ENCODE measurements around the gene CNTFR.

Gene CNTFR

DNA sequence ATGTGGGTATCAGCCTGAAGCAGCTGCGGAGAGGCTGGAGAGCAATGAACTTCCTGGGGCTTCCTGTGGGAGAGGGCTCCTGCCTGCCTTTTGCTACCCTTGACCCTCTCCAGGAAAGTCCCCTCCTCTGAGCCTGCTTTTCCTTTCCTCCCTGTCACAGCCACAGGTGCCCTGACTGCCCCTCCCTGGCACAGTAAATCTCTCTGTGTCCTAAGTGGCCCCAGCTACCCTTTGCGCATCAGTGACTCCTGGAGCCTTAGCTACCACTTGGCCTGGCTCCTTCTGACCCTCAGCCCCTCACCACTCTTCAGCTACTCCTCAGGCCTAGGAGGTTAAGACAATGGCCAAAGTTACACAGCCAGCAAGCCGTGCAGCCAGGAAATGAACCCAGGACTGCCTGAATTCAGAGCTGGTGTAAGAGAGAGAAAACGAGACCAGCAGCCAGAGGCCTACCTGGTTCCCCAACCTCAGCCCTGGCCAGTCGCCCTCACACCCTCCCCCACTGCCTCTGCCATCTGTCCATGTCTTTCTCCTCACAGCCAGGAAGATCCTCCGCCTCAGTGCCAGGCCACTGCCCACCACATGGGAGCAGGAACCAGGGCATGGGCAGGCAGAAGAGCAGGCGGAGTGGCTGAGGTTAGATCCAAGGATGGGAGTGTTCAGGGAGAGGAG lies 18.6 kb downstream of the CNTFR start:
- DNase-seq: peak; percentile 25

DNA sequence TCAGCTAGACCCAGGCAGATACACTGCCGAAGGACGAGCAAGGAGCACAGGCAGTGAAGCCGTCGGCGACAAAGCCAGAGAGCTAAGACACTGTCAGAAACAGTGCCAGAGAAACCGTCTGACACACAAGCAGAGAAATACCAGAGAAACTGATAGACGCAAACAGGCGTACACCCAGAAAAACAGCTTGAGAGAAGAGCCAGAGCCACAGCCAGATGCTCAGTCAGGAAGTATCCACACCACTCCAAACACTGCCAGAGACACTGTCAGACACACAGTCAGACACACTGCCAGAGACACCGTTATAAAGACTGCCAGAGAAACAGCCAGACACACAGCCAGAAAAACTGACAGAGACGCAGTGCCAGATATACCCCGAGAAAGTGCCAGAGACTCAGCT lies 19.1 kb downstream of the CNTFR start:
- no peak for DNase-seq

GRCh38 chr9:34568774-34569173 lies 20.8 kb downstream of the CNTFR start:
- DNase-seq: no peak

DNA sequence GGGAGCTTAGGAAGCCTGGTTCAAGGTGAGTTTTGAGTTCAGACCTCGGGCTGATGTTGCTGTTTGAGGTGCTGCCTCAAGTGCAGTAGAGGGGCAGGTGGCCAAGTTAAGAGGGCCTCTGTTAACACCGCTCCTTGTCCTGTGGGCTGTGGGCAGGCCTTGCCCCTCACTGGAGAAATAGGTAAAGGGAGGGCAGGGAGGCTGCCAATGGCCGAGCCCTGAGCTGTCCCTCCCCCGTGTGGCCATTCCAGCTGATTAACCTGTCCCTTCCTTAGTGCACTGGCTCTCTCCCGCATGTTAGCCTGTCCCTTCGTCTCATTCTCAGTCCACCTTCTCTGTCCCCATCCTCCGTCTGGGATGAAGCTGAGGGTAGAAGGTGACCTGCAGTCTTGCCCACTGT lies 21.4 kb downstream of the CNTFR start:
- no peak for DNase-seq

DNA sequence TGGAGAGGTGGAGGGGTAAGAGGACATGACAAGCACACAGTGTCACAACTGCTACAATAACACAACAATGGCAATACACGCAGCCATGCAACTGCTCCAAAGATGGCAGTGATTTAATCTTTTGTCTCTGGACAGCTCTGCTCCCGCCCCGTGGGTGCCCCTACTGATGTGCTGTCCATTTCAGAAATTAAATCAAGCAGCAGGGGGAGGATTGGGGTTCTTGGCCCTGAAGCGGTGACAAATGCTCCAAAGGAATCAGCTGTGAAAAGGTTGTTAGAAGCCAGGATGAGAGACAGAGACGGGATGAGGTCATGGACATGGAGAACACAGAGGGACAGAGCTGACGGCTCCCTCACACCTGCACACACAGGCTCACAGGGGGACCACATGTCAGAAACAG lies 22.6 kb downstream of the CNTFR start:
- DNase-seq: no peak

GRCh38 chr9:34566322-34566721 lies 23.2 kb downstream of the CNTFR start:
- DNase-seq: no peak

- DNase-seq: no peak
These were observed 23.7 kb downstream of the CNTFR start for GRCh38 chr9:34565856-34566255.

DNA sequence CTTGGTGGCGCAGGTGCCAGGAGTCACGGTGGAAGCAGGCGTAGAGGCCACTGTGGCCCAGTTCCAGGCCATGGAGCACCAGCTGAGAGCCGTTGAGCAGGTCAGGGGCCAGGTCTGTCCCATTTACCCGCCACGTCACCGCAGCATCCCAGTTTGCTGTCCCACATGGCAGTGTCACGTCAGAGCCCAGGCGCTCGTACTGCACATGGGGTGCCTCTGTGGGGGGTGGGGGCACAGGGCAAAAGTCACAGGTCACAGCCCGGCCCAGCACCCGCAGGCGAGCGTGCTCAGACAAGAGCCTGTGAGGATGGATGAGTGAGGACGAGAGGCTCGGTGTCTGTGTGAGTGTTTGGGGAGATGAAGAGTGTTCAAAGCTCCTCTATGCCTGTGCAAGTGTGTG lies 24.9 kb downstream of the CNTFR start:
- no peak for DNase-seq

DNA sequence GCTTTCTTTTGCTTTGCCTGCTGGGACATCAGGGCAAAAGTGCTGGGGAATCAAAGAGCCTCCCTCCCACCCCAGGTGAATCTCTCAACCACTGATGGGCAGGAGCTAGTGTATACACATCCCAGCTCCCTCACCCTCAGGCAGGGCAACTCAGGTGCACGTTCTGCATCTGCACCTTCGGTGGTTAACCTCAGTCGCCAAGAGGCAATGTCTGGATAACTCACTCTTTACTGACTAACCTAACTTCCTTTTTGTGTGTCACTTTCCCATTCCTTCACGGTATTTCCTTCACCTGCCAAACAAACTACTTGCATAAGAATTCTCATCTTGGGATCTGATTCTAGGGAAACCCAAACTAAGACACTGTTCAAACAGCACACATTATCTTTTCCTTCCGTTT lies 26.3 kb downstream of the CNTFR start:
- no peak for DNase-seq

DNA sequence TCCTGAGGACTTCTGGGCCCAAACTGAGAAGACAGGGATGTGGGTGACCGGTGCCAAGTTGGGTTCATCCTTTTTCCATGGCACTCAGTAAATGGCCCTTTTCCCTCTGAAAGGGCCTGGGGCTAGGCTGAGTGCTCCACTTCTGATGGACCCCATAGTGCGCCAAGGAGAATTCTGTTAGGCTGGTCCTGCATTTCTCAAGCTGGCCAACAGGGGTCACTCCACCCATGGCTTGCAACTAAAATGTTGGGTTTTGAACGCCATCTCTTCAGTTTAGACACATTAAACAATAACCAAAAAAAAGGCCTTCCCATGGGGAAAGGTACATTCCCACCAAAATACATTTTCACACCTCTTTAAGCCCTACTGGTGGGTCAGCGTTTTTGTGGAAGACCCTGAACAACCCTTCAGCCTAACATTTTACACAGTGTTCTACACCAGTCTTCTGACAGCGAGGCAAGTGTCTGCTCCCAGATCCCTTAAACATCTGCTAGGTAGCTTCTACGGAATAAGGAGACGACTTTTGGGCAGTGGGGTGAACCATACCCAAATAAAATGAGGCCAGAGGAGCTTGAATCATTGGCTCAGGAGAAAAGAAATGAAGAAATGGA lies 27.3 kb downstream of the CNTFR start:
- no peak for DNase-seq

DNA sequence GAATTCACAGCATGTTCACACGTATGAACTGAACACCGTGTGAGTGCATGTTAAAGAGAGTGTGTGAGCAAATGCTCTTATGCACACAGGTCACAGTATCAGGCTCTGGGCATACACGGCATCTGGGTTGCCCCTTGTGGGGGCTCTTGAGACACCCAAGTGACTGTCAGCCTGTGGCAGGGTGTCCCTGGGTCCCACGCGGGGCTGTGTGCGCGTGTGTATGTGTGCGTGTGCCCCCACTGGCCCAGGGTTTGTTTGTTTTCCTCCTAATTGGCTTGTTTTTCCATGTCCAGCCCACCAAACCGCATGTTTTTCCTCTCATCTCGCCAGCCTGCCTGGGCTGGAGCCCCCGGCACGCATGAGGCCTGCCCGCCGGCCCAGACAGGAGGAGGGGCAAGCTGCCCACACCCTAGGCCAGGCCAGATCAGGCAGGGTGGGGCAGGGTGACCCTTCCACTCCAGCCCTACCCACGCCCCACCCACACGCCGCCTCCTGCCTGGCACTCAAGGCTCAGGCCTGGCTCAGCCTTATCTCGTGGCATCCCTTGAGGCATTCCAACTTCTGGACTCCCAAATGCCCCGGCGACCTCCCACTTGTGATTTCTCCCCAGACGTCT lies 28.8 kb downstream of the CNTFR start:
- DNase-seq: no peak

DNA sequence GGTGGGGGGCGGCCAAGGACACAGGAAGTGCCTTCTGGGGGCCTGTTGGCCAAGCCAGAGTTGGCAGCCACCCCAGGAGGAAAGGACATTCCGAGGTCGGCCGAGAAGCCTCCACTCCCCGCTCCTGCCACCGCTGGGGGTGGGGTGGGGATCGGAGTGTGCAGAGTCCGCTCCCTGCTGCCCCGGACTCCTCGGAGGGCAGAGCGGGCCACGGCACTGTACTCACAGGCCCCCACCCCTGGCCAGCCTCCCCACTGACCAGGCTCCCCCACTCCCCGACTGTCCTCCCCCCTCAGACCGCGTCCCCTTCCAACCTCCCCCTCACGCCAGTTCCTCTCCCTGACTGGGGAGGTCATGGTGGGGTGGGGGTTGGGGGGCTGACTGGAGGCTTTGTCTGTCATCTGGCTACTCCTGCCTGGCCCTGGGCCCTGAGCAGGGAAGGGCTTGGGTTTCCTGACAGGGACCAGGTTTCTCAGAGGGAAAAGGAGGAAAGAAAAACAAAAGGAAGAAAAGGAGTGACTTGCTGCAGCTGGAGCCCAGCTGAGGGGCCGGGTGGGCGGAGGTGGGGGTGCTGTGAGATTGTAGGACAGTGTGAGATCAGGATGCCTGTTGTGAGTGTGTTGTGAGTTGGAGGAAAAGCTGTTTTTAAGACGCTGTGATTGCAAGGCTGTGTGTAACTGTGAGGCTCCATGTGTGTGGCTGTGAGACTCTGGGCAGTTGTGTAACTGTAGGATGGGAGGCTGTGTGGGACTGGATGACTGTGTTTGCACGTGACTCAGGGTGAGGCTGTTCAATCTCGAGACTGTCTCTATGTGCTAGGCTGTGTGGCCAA lies 29.7 kb downstream of the CNTFR start:
- no peak for DNase-seq

- no peak for DNase-seq
These were observed 30.5 kb downstream of the CNTFR start for GRCh38 chr9:34558919-34559623.

DNA sequence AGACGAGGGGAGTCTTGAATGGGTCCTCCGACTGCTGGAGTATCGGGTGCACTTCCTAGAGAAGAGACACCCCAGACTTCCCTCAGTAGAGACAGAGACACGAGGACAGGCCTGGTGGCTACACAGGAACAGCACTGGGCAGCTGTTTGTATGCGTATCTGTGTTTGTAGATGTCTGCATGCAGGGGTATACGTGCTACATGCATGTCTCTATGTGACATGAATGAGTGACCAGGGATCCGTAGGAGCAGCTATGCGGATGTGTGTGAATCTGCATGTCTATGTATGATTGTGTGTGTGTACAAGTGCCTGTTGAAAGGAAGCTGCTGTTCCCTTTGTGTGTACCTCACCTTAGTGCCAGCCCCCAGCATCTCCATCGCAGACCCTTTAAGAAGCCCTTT lies 31.2 kb downstream of the CNTFR start:
- DNase-seq: no peak

GRCh38 chr9:34557426-34558321 lies 31.9 kb downstream of the CNTFR start:
- no peak for DNase-seq

GRCh38 chr9:34556949-34557348 lies 32.6 kb downstream of the CNTFR start:
- DNase-seq: no peak

DNA sequence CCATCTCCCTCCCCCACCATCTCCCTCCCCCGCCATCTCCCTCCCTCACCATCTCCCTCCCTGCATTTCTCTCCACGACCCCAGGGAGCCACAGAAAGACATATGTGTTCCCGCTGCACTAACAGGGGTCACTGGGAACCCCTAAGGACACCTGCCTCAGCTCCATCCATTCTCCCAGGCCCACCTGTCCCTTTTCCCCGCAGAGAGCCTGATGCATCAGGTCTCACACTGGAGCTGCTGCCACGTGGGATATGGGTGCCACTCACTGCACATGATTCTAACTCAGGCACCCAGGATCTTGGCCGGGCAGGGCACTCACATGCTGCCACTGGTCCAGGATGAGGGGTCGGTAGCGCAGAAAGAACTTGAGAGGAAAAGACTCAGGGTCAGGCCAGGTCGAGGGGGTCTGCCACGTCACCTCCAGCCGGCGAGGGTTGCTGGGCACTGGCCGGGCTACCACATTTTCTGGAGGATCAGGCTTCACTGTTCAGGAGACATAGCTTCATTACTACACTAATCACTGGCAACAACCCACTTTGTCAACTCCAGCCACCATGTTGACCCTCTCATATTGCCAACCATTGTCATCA lies 33.5 kb downstream of the CNTFR start:
- no peak for DNase-seq

- DNase-seq: no peak
These were observed 34.0 kb downstream of the CNTFR start for GRCh38 chr9:34555500-34555899.

DNA sequence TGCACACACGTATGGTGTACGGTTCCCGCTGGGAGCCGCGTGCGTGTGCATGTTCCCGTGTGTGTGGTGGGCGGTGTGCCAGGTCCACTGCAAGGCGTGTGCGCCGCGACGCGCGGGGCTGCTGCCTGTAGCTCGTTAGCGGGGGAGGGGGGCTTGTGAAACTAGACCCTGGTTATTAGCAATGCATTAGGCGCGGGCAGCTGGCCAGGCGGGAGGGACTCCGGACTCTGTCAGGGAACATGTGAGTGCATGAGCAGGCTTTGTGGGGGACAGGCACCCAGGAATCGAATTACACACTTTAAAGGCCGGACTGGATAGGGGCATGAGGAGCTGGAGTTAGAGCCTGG lies 34.5 kb downstream of the CNTFR start:
- DNase-seq: no peak

GRCh38 chr9:34554211-34555001 lies 35.1 kb downstream of the CNTFR start:
- no peak for DNase-seq

DNA sequence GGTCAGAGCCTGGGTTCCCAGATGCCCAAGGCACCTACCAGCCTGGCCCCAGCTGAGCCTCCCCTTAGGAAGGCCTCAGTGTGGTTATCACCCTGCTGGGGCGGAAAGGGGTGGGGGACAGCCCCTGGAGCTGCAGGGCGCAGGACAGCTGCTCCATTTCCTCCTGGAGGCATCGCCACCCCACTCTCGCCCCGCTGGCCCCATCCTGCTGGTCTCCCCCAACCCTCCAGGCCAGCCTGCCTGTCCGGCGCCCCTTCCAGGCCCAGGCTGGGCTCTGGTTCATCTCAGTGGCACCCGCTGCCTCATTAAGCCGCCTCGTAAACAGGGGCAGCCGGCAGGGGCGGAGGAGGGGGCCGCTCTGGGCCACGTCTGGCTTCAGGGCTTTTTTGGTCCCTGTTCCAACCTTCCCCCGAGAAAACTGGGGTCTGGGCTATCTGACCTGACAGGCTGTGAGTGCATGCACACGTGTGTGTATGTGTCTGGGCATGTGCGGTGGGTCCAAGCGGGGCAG lies 36.0 kb downstream of the CNTFR start:
- no peak for DNase-seq

Data from RPMI8226 (cell line).